Measurements from ENCODE around the gene SLC16A3.

GRCh38 chr17:82232876-82233785 lies 4.3 kb downstream of the SLC16A3 start:
- TF ChIP-seq GATA2 (IDR thresholded peaks at IDR 0.05; ENCODE audit: low read depth, low read length) = no peak
- no peak for TF ChIP-seq GATA3 (IDR thresholded peaks at IDR 0.05; ENCODE audit: low read depth, low read length)

All from SH-SY5Y (cell line).